ENCODE results near the gene ZBTB18. TPM values are rescaled to one million over a fixed set of nuclear protein-coding genes. Genes with fewer than 3 reads are reported as not detected.

The ZBTB18 gene
- total RNA-seq, 4 donors from 2014 or later: 6.7 to 14.7 (median 11.8) TPM

GRCh38 chr1:244106176-244106575 is 55.1 kb downstream of the ZBTB18 start:
- Histone ChIP-seq H3K27ac (no peak overlapping the region), H3K27me3 (peaks cover 25% of the 10 kb centered on the region), H3K9me3 (no peaks in the 10 kb centered on the region), H3K4me1 (no peaks in the 10 kb centered on the region), H3K36me3 (no peaks in the 10 kb centered on the region), H3K4me3 (no peak overlapping the region)
- no peak for DNase-seq (ENCODE audit: low spot score in 2 of 2)
- 80% methylated on average over 3 of the region's 3 CpGs for WGBS
- TF ChIP-seq POLR2A (IDR thresholded peaks at IDR 0.05): no peak
- TF ChIP-seq EP300 (IDR thresholded peaks at IDR 0.05): no peak
- no peak for TF ChIP-seq CTCF (IDR thresholded peaks at IDR 0.05)

Other genes starting within 250 kb of the ZBTB18 start
- gene AKT3, start 201.0 kb upstream of the ZBTB18 start, total RNA-seq: 10 to 100 TPM in 2 of 4 donors, 1 to 10 TPM in 2; 3.8 to 31.7 (median 8.6) TPM